Measurements from ENCODE around the gene MAP3K20. TPM values are rescaled to one million over a fixed set of nuclear protein-coding genes. Genes with fewer than 3 reads are reported as not detected.

Gene MAP3K20
- total and polyA plus RNA-seq, 2 of the 8 experiments (the other 6 are each of a cell fraction or from before 2014, with no cell fraction given): 3.1 to 11.1 TPM

DNA sequence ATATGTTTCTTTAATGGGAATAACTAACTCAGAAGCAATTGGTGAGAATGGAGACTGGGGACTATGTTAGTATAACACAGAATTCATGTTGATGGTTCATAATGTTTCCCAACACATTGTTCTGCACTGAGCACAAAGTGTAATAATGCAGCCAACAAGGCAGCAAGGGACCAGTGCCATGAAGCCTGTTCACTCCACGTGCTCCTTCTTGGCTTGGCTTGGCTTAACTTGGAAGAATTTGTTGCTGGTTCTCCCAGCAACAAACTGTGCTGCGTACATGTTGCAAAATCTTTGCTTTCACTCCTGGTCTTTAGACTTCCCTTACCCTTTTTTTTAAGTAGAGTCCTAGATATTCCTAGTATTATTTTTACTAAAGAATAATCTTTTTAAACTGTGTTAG is 129.7 kb downstream of the MAP3K20 start:
- Histone ChIP-seq H3K4me2 (ENCODE audit: insufficient read depth in 1 of 2, low read depth in 2 of 2, low read length in 2 of 2) (no peak overlapping the region), H4K91ac (replicated peaks; ENCODE audit: insufficient read length, low read length) (no peak overlapping the region), H3K14ac (ENCODE audit: insufficient read length) (no peak overlapping the region), H3K18ac (ENCODE audit: extremely low read depth, low read length) (no peak overlapping the region), H2BK15ac (ENCODE audit: low read length) (no peak overlapping the region), H3K79me2 (ENCODE audit: control insufficient read depth in 1 of 2, insufficient read depth in 2 of 2, low read length in 2 of 2) (no peaks in the 10 kb centered on the region), H3K27ac (ENCODE audit: low read depth, low read length) (no peak overlapping the region), H3K4me3 (ENCODE audit: extremely low read depth in 1 of 4, insufficient read depth in 2 of 4, low read depth in 3 of 4, low read length in 4 of 4) (no peak overlapping the region), H3K9me3 (ENCODE audit: insufficient read depth in 2 of 2, low read depth in 1 of 2, low read length in 1 of 2) (no peaks in the 10 kb centered on the region), H2BK120ac (replicated peaks; ENCODE audit: low read depth, low read length) (no peak overlapping the region), H2BK20ac (ENCODE audit: low read length) (no peak overlapping the region), H3K79me1 (ENCODE audit: low read depth, low read length) (no peaks in the 10 kb centered on the region), H3K4ac (replicated peaks; ENCODE audit: insufficient read length, low read depth, low read length) (no peak overlapping the region), H4K5ac (ENCODE audit: insufficient read length, low read depth, low read length) (no peak overlapping the region), H3K23ac (ENCODE audit: insufficient read length) (no peak overlapping the region), H3K27me3 (replicated peaks in 1 of 4; ENCODE audit: control insufficient read depth in 3 of 4, extremely low read depth in 1 of 4, insufficient read depth in 3 of 4, low read length in 3 of 4) (no peaks in the 10 kb centered on the region), H2AK5ac (ENCODE audit: low read depth, low read length) (no peak overlapping the region), H4K8ac (ENCODE audit: extremely low read depth, insufficient read depth, low read length) (no peak overlapping the region), H3K9ac (replicated peaks in 1 of 4; ENCODE audit: extremely low read depth in 1 of 4, low read depth in 3 of 4, low read length in 3 of 4) (no peak overlapping the region), H2BK12ac (ENCODE audit: low read depth, low read length) (no peak overlapping the region), H4K20me1 (replicated peaks in 1 of 2; ENCODE audit: control insufficient read depth in 1 of 2, insufficient read depth in 2 of 2, low read length in 2 of 2) (no peaks in the 10 kb centered on the region), H2BK5ac (ENCODE audit: low read depth, low read length) (no peak overlapping the region), H3K56ac (replicated peaks; ENCODE audit: insufficient read length, low read depth, low read length) (no peak overlapping the region), H3K36me3 (ENCODE audit: control insufficient read depth in 2 of 4, insufficient read depth in 4 of 4, low read length in 3 of 4) (no peaks in the 10 kb centered on the region), H2AFZ (ENCODE audit: low read length) (no peak overlapping the region), H3K4me1 (replicated peaks in 1 of 4; ENCODE audit: control insufficient read depth in 3 of 4, insufficient read depth in 4 of 4, low read length in 3 of 4) (no peaks in the 10 kb centered on the region), H3K23me2 (ENCODE audit: low read depth, low read length) (no peaks in the 10 kb centered on the region)
- CTCF ChIA-PET (ENCODE audit: partially characterized antibody): interaction anchor here (0.9 to 1.2 kb wide), 3 partner anchors 12 to 186 kb away, joined by 3 read pairs; no protein-coding TSS in a partner anchor
- FAIRE-seq (no peak), DNase-seq (ENCODE audit: low read depth in 1 of 2, low spot score in 2 of 2) (no peak)
- POLR2A ChIA-PET (ENCODE audit: partially characterized antibody): no interaction called here
- TF ChIP-seq SP4 (IDR thresholded peaks at IDR 0.05; ENCODE audit: low read length): no peak
- TF ChIP-seq, protein P1, sequence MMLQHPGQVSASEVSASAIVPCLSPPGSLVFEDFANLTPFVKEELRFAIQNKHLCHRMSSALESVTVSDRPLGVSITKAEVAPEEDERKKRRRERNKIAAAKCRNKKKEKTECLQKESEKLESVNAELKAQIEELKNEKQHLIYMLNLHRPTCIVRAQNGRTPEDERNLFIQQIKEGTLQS (IDR thresholded peaks at IDR 0.05; ENCODE audit: insufficient read depth, low read depth, low read length): no peak
- no peak for TF ChIP-seq CHD2 (IDR thresholded peaks at IDR 0.05; ENCODE audit: low read length)
- TF ChIP-seq YY1 (IDR thresholded peaks at IDR 0.05; ENCODE audit: low read depth, low read length): no peak
- no peak for TF ChIP-seq ASH2L (IDR thresholded peaks at IDR 0.05; ENCODE audit: low read length)
- TF ChIP-seq CHD1 (IDR thresholded peaks at IDR 0.05; ENCODE audit: low read depth, low read length): no peak
- no peak for TF ChIP-seq GTF2F1 (IDR thresholded peaks at IDR 0.05; ENCODE audit: borderline replicate concordance, low read depth, low read length)
- 86% methylated on average over 2 of the region's 2 CpGs; no CpG with 5 or more reads in 1 of the 2 experiments for WGBS, 2 experiments (ENCODE audit: extremely low coverage in 1 of 2, insufficient coverage in 1 of 2, insufficient read length in 1 of 2, insufficient replicate concordance in 2 of 2, low coverage in 1 of 2, low lambda C conversion rate in 2 of 2, missing lambda C conversion rate in 1 of 2)

All from H1 (cell line).